NCI-H2107 treated with DMSO at 0.1 percent for 48 hours (cell line): ENCODE data around the gene IPO11.
"Not testable (repeated sequence)": the region's sequence is repeated elsewhere in the genome, so short reads cannot be mapped to it uniquely, and the experiment has no call there.

Source experiments
- DNase-seq: peaks from one replicate; lab custom pipeline; 2025; ENCODE audit not compliant: unreplicated experiment; lab: John Stamatoyannopoulos, UW

Gene IPO11

GRCh38 chr5:62448528-62448927 is 36.0 kb downstream of the IPO11 start:
- no peak for DNase-seq

- no peak for DNase-seq
Measured at GRCh38 chr5:62450259-62450658, 37.7 kb downstream of the IPO11 start.

GRCh38 chr5:62457071-62457470 is 44.5 kb downstream of the IPO11 start:
- DNase-seq: no peak

GRCh38 chr5:62460578-62460983 is 48.0 kb downstream of the IPO11 start:
- peak; percentile 23 for DNase-seq

GRCh38 chr5:62461561-62461960 is 49.0 kb downstream of the IPO11 start:
- no peak for DNase-seq

- no peak for DNase-seq
Measured at GRCh38 chr5:62465985-62466925, 53.7 kb downstream of the IPO11 start.

- DNase-seq: no peak
Measured at GRCh38 chr5:62473209-62473608, 60.6 kb downstream of the IPO11 start.

- DNase-seq: no peak
Measured at GRCh38 chr5:62475072-62475471, 62.5 kb downstream of the IPO11 start.

GRCh38 chr5:62477801-62478200 is 65.2 kb downstream of the IPO11 start:
- no peak for DNase-seq

- DNase-seq: no peak
Measured at GRCh38 chr5:62483556-62483955, 71.0 kb downstream of the IPO11 start.

- no peak for DNase-seq
Measured at GRCh38 chr5:62486672-62487071, 74.1 kb downstream of the IPO11 start.

- no peak for DNase-seq
Measured at GRCh38 chr5:62488531-62488930, 76.0 kb downstream of the IPO11 start.

- DNase-seq: no peak
Measured at GRCh38 chr5:62489471-62489870, 76.9 kb downstream of the IPO11 start.

GRCh38 chr5:62494772-62495171 is 82.2 kb downstream of the IPO11 start:
- DNase-seq: no peak

- DNase-seq: no peak
Measured at GRCh38 chr5:62496876-62497275, 84.3 kb downstream of the IPO11 start.

GRCh38 chr5:62498961-62499360 is 86.4 kb downstream of the IPO11 start:
- no peak for DNase-seq

GRCh38 chr5:62499756-62500155 is 87.2 kb downstream of the IPO11 start:
- no peak for DNase-seq

- no peak for DNase-seq
Measured at GRCh38 chr5:62502456-62503101, 90.0 kb downstream of the IPO11 start.

GRCh38 chr5:62504129-62504528 is 91.6 kb downstream of the IPO11 start:
- no peak for DNase-seq

- no peak for DNase-seq
Measured at GRCh38 chr5:62506659-62507460, 94.3 kb downstream of the IPO11 start.

- not testable (repeated sequence) for DNase-seq
Measured at GRCh38 chr5:62508760-62509159, 96.2 kb downstream of the IPO11 start.
